HEK293T (cell line): ENCODE data around the gene KCNK6.

ENCODE experiments used
- ARNT ChIP-seq: fragments of 450-650 bp; IDR thresholded peaks from 2 replicates; pipeline ENCODE4 v1.6.1; 2017; ENCODE audit warnings: mild to moderate bottlenecking
- BHLHE40 ChIP-seq: fragments of 450-650 bp; IDR thresholded peaks from 2 replicates; pipeline ENCODE4 v1.6.1; 2016; ENCODE audit warnings: mild to moderate bottlenecking, moderate library complexity, borderline replicate concordance
- FOXM1 ChIP-seq: fragments of 450-650 bp; IDR thresholded peaks from 2 replicates; pipeline ENCODE4 v1.6.1; 2017; ENCODE audit warnings: mild to moderate bottlenecking, borderline replicate concordance
- LEF1 ChIP-seq: fragments of 450-650 bp; IDR thresholded peaks from 2 replicates; pipeline ENCODE4 v1.6.1; 2017; ENCODE audit warnings: mild to moderate bottlenecking, borderline replicate concordance
- SP1 ChIP-seq: fragments of 450-650 bp; IDR thresholded peaks from 2 replicates; pipeline ENCODE4 v1.6.1; 2017
- SUZ12 ChIP-seq: fragments of 450-650 bp; IDR thresholded peaks from 2 replicates; pipeline ENCODE4 v1.6.1; 2016; ENCODE audit warnings: mild to moderate bottlenecking
- TARDBP ChIP-seq: fragments of 450-650 bp; IDR thresholded peaks from 2 replicates; pipeline ENCODE4 v1.6.1; 2016
- ZNF384 ChIP-seq: fragments of 450-650 bp; IDR thresholded peaks from 2 replicates; pipeline ENCODE4 v1.6.1; 2016

- no peak for TF ChIP-seq ARNT
- no peak for TF ChIP-seq FOXM1
- TF ChIP-seq SP1, result no peak
- no peak for TF ChIP-seq SUZ12
- TF ChIP-seq BHLHE40, result no peak
- TF ChIP-seq LEF1, result no peak
- no peak for TF ChIP-seq ZNF384
- TF ChIP-seq TARDBP, result no peak
These were observed 54.9 kb downstream of the KCNK6 start, which contains the start of gene PSMD8 for GRCh38 chr19:38374332-38375097.
